Measurements from ENCODE around the gene IP6K3.

Gene IP6K3

GRCh38 chr6:33705268-33705885 lies 41.3 kb downstream of the IP6K3 start:
- no peak for DNase-seq (ENCODE audit: low spot score)

- DNase-seq (ENCODE audit: low spot score), result no peak
Measured at GRCh38 chr6:33704215-33705066, 42.3 kb downstream of the IP6K3 start.

- DNase-seq (ENCODE audit: low spot score), result peak; percentile 81
Measured at GRCh38 chr6:33702345-33702977, 44.2 kb downstream of the IP6K3 start.

- peak; percentile 68 for DNase-seq (ENCODE audit: low spot score)
Measured at GRCh38 chr6:33700391-33701050, 46.2 kb downstream of the IP6K3 start.

GRCh38 chr6:33699739-33700138 lies 47.0 kb downstream of the IP6K3 start:
- DNase-seq (ENCODE audit: low spot score), result no peak

- DNase-seq (ENCODE audit: low spot score), result no peak
Measured at GRCh38 chr6:33699131-33699530, 47.6 kb downstream of the IP6K3 start.

GRCh38 chr6:33698494-33698893 lies 48.2 kb downstream of the IP6K3 start:
- DNase-seq (ENCODE audit: low spot score), result no peak

GRCh38 chr6:33697845-33698244 lies 48.9 kb downstream of the IP6K3 start:
- DNase-seq (ENCODE audit: low spot score), result no peak

- DNase-seq (ENCODE audit: low spot score), result peak; percentile 44
Measured at GRCh38 chr6:33696548-33697518, 49.9 kb downstream of the IP6K3 start.

GRCh38 chr6:33696076-33696475 lies 50.6 kb downstream of the IP6K3 start:
- DNase-seq (ENCODE audit: low spot score), result no peak

- DNase-seq (ENCODE audit: low spot score), result peak; percentile 39
Measured at GRCh38 chr6:33695451-33695887, 51.2 kb downstream of the IP6K3 start.

GRCh38 chr6:33694977-33695376 lies 51.7 kb downstream of the IP6K3 start:
- DNase-seq (ENCODE audit: low spot score), result no peak

GRCh38 chr6:33694401-33694931 lies 52.2 kb downstream of the IP6K3 start:
- DNase-seq (ENCODE audit: low spot score), result peak; percentile 72

GRCh38 chr6:33693186-33694105 lies 53.3 kb downstream of the IP6K3 start:
- DNase-seq (ENCODE audit: low spot score), result no peak

GRCh38 chr6:33692760-33693158 lies 53.9 kb downstream of the IP6K3 start:
- peak; percentile 87 for DNase-seq (ENCODE audit: low spot score)

GRCh38 chr6:33692078-33692759 lies 54.5 kb downstream of the IP6K3 start:
- DNase-seq (ENCODE audit: low spot score), result peak; percentile 17

- DNase-seq (ENCODE audit: low spot score), result no peak
Measured at GRCh38 chr6:33691456-33692077, 55.1 kb downstream of the IP6K3 start.

GRCh38 chr6:33690766-33691165 lies 55.9 kb downstream of the IP6K3 start:
- DNase-seq (ENCODE audit: low spot score), result no peak

GRCh38 chr6:33689879-33690278 lies 56.8 kb downstream of the IP6K3 start:
- DNase-seq (ENCODE audit: low spot score), result no peak
